OCI-LY1 (cell line): ENCODE data around the gene PRLH.

ENCODE experiments used
- H2AFZ ChIP-seq: fragments of 200-600 bp; sonication (generic), shearing (Covaris generic); 2 replicates; pipeline ENCODE4 v1.6.0; 2014; ENCODE audit warnings: antibody characterized with exemption, mild to moderate bottlenecking, low read length
- H3F3A ChIP-seq: fragments of 200-600 bp; sonication (generic), shearing (Covaris generic); 2 replicates; pipeline ENCODE4 v1.6.0; 2014; ENCODE audit warnings: mild to moderate bottlenecking, antibody characterized with exemption, low read length, moderate library complexity; ENCODE audit not compliant: insufficient read depth
- H3K27ac ChIP-seq: fragments of 200-600 bp; sonication (generic); 2 replicates; pipeline ENCODE4 v1.5.1; 2014; ENCODE audit warnings: low read length, mixed run types, mild to moderate bottlenecking, low read depth; ENCODE audit not compliant: poor library complexity, severe bottlenecking
- H3K27me3 ChIP-seq: fragments of 200-600 bp; sonication (generic); 2 replicates; pipeline ENCODE4 v1.6.0; 2014; ENCODE audit warnings: antibody characterized with exemption, mild to moderate bottlenecking, low read length, moderate library complexity; ENCODE audit not compliant: insufficient read depth
- H3K36me3 ChIP-seq: fragments of 200-600 bp; sonication (generic); 2 replicates; pipeline ENCODE4 v1.6.1; 2014; ENCODE audit warnings: mild to moderate bottlenecking, antibody characterized with exemption, low read length, moderate library complexity, mixed read lengths; ENCODE audit not compliant: insufficient read depth
- H3K4me1 ChIP-seq: fragments of 200-600 bp; sonication (generic); 2 replicates; pipeline ENCODE4 v1.5.1; 2014; ENCODE audit warnings: mild to moderate bottlenecking, low read length, moderate library complexity; ENCODE audit not compliant: insufficient read depth, severe bottlenecking
- H3K4me2 ChIP-seq: fragments of 200-600 bp; sonication (generic), shearing (Covaris generic); 2 replicates; pipeline ENCODE4 v1.6.1; 2014; ENCODE audit warnings: low read length
- H3K4me3 ChIP-seq: fragments of 200-600 bp; sonication (generic); 2 replicates; pipeline ENCODE4 v1.5.1; 2014; ENCODE audit warnings: low read length, low read depth, mild to moderate bottlenecking, mixed read lengths; ENCODE audit not compliant: poor library complexity, severe bottlenecking
- H3K79me2 ChIP-seq: fragments of 200-600 bp; shearing (Covaris generic); 2 replicates; pipeline ENCODE4 v1.6.1; 2016; ENCODE audit warnings: mixed run types, low read length, mixed read lengths; ENCODE audit not compliant: insufficient read depth
- H3K9ac ChIP-seq: fragments of 200-600 bp; sonication (generic), shearing (Covaris generic); 2 replicates; pipeline ENCODE4 v1.6.1; 2014; ENCODE audit warnings: mild to moderate bottlenecking, low read length, mixed read lengths
- H3K9me2 ChIP-seq: fragments of 200-600 bp; sonication (generic), shearing (Covaris generic); 2 replicates; pipeline ENCODE4 v1.6.1; 2014; ENCODE audit warnings: low read depth, mild to moderate bottlenecking, low read length, mixed read lengths
- H3K9me3 ChIP-seq: fragments of 200-600 bp; shearing (Covaris generic); 2 replicates; pipeline ENCODE4 v1.6.1; 2014; ENCODE audit warnings: low read length, mixed read lengths
- H4K20me1 ChIP-seq: fragments of 200-600 bp; sonication (generic), shearing (Covaris generic); 2 replicates; pipeline ENCODE4 v1.6.0; 2016; ENCODE audit warnings: mild to moderate bottlenecking, low read length; ENCODE audit not compliant: insufficient read depth
- CTCF ChIP-seq: fragments of 200-600 bp; sonication (generic), shearing (Covaris generic); IDR thresholded peaks from 2 replicates; pipeline ENCODE4 v1.5.1; 2017; ENCODE audit warnings: mild to moderate bottlenecking, antibody characterized with exemption, low read length, moderate library complexity, mixed read lengths
- EZH2 ChIP-seq: fragments of 200-600 bp; sonication (generic), shearing (Covaris generic); IDR thresholded peaks from 2 replicates; pipeline ENCODE4 v1.8.0; 2017; ENCODE audit warnings: borderline replicate concordance, mixed run types, mild to moderate bottlenecking, antibody characterized with exemption, low read length, moderate library complexity, mixed read lengths

The PRLH gene

GRCh38 chr2:237561221-237561620, 5.2 kb upstream of the PRLH start:
- no peaks in the 10 kb centered on the region for H3F3A ChIP-seq
- H3K9me3 ChIP-seq, result no peaks in the 10 kb centered on the region
- no peaks in the 10 kb centered on the region for H3K4me1 ChIP-seq
- H3K79me2 ChIP-seq, result no peaks in the 10 kb centered on the region
- TF ChIP-seq CTCF (no peak), EZH2 (no peak)
- no peak overlapping the region for H2AFZ ChIP-seq
- 0 out of 2 replicates have a peak, but pooled peaks cover 4% of the 10 kb centered on the region for H3K27me3 ChIP-seq
- no peaks in the 10 kb centered on the region for H3K36me3 ChIP-seq
- H4K20me1 ChIP-seq, result no peaks in the 10 kb centered on the region
- H3K9ac ChIP-seq, result no peak overlapping the region
- H3K9me2 ChIP-seq, result no peaks in the 10 kb centered on the region
- no peak overlapping the region for H3K4me2 ChIP-seq
- H3K4me3 ChIP-seq, result no peak overlapping the region
- no peak overlapping the region for H3K27ac ChIP-seq

- Histone ChIP-seq H3K27me3 (peaks cover under 1% of the 10 kb centered on the region; the same call in 1 of the 2 replicates), H3K79me2 (no peaks in the 10 kb centered on the region), H3K9me2 (no peaks in the 10 kb centered on the region), H3K4me3 (no peak overlapping the region), H3K36me3 (no peaks in the 10 kb centered on the region), H3K9me3 (no peaks in the 10 kb centered on the region), H3K9ac (no peak overlapping the region), H3K4me2 (no peak overlapping the region), H3K27ac (no peak overlapping the region), H4K20me1 (no peaks in the 10 kb centered on the region), H2AFZ (no peak overlapping the region), H3F3A (no peaks in the 10 kb centered on the region), H3K4me1 (no peaks in the 10 kb centered on the region)
- TF ChIP-seq EZH2 (no peak), CTCF (no peak)
Measured at GRCh38 chr2:237563816-237564215, 2.6 kb upstream of the PRLH start.

- no peaks in the 10 kb centered on the region for H3K9me2 ChIP-seq
- no peak overlapping the region for H3K9ac ChIP-seq
- TF ChIP-seq CTCF (no peak), EZH2 (no peak)
- H3F3A ChIP-seq, result no peaks in the 10 kb centered on the region
- H3K27ac ChIP-seq, result no peak overlapping the region
- H3K4me1 ChIP-seq, result no peaks in the 10 kb centered on the region
- H3K9me3 ChIP-seq, result no peaks in the 10 kb centered on the region
- H3K27me3 ChIP-seq, result peaks cover 6% of the 10 kb centered on the region; the same call in 1 of the 2 replicates
- no peaks in the 10 kb centered on the region for H3K79me2 ChIP-seq
- H4K20me1 ChIP-seq, result no peaks in the 10 kb centered on the region
- no peaks in the 10 kb centered on the region for H3K36me3 ChIP-seq
- no peak overlapping the region for H3K4me2 ChIP-seq
- H2AFZ ChIP-seq, result no peak overlapping the region
- H3K4me3 ChIP-seq, result no peak overlapping the region
Measured at GRCh38 chr2:237564526-237565131, 1.7 kb upstream of the PRLH start.
